HG02885 (cell line): ENCODE results near the gene RHOH.

ENCODE experiments used
- ATAC-seq: cut with Tn5 transposase; IDR thresholded peaks from one replicate; pipeline ENCODE4 v1.9.1; 2021; ENCODE audit warnings: mild to moderate bottlenecking; ENCODE audit not compliant: unreplicated experiment, poor library complexity

RHOH gene

DNA sequence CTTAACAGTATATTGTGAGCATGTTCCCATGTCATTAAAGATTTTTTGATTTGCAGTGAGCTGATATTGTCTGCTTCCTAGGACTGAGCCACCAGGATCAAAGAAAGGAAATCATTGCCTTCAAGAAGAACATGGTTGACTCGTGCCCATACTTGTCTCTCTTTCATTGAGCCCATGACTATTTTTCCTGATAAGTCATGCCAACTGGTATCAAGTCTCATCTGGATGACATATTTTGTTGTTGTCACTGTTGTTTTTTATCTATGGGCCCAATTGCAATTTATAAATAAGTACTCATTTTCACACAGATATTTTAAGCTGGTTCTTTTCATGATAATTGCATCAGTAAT, 10.2 kb upstream of the RHOH start:
- no peak for ATAC-seq

DNA sequence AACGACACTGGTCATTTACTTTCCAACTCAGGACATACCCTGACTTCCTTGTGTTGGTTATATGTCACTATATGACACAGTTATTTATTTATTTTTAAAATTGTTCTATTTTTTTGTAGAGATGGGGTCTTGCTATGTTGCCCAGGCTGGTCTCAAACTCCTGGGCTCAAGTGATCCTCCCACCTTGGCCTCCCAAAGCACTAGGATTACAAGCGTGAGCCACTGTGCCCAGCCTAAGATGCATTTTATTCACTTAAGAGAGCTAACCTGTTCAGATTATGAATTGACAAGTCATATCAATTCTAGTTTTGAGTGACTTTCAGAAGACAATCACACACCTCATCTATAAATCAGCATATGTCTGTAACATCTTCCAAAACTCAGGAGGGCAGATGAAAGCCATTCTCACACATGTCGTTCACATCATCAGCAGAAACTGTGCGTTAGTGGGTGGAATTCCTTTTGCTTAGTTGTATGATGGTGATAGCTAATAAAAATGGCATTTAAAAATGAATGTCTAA, 9.4 kb upstream of the RHOH start:
- ATAC-seq, result no peak

DNA sequence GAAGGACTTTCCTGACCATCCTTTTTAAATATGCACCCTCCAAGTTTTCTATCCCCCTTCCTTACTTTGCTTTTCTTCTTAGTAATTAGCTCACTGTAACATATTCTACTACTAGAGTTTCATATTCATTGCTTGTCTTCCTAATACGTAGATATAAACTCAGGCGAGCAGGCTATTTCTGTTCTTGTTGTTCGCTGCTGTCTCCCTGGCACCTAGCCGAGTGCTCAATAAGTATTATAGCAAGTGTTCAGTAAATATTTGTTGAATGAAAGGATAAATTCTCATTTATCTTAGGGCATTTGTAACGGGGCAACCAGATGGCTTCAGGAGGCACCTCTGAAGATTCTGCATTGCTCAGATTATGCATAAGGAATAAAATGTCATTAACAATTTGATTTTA, 6.8 kb upstream of the RHOH start:
- no peak for ATAC-seq

DNA sequence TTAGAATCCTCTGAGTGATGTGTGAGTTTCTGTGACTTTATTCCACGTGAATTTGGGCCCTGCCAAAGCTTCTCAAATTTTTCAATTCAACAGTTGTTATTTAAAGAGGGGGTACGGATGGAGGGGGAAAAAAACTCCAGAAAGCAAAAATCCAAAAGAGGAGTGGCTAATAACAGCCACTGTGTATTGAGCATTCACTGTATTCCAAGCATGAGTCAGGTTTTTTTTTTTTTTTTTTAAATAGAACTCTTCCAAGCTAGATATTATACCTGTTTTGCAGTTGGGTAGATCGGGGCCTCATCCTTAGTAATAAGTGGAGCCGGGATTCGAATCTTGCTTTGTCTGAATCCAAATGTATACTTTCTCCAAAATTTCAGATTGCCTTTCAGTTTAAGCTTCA, 6.4 kb upstream of the RHOH start:
- no peak for ATAC-seq

DNA sequence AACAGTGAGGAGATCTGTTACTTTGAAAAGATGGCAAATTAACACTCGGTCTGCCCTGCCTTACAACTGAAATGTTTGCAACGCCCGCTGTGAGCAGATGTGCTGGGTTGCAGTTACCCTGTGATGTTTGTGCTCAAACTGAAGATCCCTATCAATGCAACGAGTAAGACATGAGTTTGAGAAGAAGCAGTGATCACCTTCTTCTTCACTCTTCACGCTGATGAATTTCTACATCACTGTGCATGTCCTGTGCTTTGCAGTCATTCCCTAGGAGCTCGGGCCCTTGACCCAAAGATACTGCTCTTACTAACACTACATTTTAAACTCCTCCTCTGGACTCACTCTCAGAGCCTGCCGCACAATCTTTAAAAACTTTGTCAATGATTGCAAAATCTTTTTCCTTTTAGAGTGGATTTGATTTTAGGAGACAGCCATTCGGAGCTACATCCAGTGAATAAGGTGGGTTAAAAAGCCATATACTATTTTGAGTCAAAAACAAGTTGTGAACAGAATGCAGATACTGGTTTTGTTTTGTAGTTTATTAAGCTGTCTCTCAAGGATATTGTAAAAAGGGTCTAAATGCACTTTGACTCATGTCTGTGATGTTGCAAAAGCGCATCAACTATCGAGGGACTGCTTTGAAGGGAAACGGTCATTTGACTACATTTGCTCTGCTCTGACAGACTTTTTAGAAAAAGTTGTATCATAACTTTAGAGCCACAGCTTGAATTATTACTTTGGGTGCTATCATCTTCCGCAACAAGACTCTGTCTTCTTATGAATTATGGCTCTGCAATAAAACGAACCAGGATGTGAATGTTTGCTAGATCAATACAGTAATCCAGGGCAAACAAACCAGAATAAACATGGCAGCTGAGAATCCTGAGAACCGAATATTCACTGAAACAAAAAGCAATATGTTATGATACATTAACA, 5.7 kb upstream of the RHOH start:
- no peak for ATAC-seq

DNA sequence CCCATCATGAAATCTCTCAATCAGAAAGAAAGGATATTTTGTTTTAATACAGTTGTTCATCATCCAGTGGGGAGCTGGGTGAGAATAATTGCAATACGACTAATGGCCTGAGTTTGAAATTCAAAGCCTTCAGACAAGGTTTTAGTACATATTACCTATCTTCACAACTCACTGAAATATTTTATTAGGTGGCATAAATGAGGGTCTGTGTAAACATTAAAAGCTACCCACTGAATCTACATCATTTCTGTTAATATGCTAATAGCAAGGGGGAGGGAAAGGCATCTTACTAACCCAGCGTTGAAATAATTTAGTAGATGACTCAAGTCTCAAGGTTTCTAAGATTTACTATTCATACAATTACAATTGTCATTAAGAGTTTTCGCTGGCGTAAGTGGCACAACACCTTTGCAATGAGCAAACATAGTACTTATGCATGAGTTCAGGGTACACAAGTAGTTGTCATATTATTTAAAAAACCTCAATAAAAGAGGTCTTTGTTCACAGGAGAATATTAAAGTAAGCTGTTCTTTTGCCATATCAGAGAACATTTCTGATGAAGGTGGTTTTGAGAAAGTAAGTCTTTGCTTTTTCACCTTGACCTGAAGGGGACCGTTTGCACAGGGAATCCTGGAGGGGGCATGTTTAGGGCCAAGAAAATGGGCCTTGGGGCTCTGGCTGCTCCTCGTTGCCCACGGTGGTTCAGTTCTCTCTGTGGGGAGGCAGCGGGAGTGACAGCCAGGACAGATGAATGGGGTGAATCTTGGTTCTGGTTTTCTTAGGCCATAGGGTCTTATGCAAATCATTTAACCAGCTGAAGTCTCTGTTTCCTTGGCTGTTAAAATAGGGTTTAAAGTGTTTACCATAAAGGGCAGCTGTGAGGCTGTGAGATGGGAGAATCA, 4.5 kb upstream of the RHOH start:
- peak; percentile 33 for ATAC-seq

DNA sequence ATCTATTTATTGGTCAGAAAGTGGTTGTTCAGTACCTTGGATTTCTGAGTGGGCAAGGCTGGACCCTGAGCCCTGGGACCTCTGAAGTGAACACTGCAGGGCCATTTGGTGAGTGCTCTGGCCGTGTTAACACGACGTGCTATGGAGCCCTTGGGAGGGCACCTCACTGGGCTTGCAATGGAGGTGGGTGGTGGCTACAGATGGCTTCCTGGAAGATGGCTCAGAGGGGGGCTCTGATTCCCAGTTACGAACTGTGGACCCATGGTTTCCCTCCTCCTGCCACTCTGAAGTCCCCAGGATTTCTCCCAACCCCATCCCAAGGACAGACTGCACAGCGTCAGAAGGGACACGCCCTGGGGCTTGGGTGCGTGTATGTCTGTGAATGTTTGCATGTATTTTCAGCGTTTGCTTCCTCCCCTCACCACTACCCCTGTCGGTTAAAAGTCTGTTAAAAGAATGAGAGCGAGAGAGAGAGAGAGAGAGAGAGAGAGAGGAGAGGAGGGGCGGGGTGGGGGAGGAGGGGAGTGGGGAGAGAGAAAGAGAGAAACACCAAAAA, 3.7 kb upstream of the RHOH start:
- peak; percentile 43 for ATAC-seq

DNA sequence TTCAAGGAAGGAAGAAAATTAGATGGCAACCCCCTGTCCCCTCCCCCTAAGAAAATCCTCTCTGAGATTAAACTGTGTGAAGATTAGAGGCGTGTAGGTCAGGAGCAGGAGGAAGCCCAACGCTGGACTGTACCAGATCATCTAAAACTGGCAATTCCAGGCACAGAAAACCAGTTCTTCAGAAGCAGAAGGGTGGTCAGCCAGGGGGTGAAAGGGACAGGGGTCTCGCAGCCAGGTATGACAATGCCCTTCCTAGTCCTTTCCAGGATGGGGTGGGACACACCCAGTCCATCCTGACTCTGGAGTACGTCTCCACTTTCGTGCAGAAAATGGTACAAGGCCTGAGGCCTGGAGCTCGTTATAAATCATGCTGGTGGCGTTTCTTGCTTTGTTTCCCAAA, 3.3 kb upstream of the RHOH start:
- no peak for ATAC-seq

DNA sequence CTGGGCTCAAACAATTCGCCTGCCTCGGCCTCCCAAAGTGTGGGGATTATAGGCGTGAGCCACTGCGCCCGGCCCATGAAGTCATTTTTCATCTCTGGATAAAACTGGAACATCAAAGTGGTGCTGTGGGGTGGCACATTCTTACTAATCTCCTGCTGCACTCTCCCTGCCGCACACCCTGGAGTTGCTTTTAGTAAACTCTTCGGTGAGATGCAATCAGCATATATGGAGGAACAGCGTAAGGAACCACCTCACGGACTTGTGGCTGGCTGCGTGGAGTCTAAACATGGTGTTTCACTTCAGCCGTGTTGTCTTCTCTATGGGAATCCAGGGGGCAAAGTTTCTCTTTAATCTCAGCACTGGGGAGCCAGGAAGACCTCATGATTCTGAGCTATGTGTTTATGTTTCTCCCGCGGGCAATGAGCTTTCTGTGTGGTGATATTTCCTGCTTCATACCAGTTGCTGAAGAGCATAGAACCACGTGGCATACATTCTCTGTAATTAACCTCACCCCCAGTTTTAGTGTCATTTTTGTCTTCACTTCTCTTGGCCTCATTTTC, 2.1 kb upstream of the RHOH start:
- ATAC-seq, result no peak

DNA sequence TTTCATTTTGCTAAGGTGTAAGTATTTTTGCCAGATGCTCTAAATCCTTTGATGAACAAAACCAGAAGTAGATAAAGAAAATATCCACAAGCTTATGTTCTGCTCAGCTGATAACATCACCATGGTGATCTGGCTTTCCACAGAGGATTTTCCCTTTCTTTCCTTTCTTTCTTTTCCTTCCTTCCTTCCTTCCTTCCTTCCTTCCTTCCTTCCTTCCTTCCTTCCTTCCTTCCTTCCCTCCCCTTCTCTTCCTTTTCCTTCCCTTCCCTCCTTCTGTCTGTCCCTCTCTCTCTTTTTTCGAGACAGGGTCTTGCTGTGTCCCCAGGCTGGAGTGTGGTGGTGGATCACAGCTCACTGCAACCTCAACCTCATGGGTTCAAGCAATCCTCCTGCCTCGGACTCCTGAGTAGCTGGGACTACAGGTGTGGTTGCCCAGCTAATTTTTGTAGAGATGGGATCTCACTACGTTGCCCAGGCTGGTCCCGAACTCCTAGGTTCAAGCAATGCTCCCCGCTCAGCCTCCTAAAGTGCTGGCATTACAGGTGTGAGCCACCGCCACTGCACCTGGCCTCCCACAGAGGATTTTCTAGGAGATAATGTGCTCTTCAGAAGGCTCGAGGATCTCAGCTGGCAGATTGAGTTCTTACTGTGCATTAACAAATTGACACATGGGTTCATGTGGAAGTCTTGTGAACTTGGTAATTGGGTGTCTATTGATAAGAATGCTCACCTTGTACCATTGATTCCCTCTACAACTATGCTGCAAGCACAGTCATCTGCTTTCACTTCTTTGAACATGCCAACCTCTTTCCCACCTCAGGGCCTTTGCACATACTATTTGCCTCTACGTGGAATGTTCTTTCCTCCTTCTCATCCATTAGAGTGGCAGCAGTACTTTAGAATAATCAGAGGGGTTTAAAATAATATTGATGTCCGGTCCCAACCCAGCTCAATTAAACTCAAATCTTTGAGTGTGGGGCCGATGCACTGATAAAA, 1.4 kb upstream of the RHOH start:
- ATAC-seq, result no peak

DNA sequence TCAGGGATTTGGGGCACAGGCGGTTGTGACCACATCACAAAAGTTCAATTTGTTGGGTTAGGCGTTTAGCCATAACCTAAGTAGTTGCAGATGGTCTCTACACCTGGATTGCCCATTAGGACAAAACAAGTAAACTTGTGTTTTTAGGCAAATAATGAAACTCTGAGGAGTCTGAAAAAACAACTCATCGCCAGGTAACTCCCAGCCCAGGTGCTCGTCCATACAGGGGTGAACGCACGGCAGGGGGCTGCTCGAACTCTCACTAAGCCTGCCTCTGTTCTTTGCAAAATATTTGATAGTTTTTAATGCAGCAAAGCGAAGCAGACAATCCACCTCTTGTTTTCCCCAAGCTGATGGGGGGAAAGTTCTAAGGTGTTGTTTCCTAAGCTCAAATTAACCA, 559 bp upstream of the RHOH start:
- no peak for ATAC-seq

DNA sequence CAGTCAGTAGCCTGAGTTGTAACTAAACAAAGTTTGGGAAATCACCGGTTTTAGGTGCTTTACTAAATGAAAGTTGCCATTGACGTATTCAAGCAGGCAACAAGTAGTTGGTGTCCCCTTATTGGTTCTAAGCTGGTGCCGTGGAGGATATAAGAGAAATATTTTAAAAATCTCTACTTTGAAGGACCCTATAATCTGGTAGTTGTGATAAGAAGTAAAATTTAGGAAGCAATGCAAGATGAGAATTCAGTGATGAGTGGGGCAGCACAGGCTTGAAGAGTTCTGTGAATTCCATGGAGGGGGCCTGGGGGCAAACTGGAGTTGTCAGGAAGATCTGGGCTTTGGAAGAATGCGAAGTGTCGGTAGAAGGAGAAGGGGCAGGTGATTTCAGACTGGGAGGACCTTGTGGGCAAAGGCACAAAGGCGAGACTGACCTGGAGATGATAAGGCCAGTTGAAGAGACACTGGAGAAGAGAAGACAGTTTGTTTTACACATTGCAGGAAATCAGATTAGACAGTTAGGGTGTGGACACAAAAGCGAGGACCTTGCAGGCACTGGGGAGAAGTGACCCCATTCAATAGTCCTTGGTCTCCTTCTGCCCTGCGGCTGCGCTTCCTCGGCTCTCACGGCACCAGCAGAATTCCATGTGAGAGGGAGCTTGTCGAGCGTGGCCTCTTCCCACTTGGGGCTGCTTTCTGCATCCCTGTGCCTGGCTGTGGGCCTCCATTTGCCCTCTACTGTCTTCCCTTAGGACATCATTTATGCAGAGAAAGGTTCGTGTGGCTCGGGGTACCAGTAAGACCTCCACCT, 1.3 kb downstream of the RHOH start:
- ATAC-seq, result no peak

DNA sequence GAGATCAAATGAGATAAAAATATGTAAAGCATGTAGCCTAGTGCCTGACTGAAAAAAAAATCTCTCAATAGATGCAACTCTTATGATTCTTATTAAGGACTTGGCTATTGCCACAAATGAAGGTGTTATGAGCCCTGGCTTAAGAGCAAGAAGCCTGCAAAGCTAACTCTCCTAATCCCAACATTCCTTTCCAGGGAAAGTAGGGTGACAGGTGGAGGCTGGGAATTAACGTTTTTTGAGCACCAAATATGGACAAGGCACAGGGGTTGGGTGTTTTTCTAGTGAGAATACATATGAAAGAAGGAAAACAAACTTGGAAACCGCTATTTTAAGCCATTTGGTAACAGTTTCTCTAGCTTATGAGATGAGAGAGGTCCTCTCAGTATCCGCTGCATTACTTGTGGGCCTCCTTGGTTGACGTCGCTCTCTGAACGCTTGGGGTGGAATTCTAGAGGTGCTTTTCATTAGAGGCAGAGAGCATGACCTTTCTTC, 2.4 kb downstream of the RHOH start:
- no peak for ATAC-seq

DNA sequence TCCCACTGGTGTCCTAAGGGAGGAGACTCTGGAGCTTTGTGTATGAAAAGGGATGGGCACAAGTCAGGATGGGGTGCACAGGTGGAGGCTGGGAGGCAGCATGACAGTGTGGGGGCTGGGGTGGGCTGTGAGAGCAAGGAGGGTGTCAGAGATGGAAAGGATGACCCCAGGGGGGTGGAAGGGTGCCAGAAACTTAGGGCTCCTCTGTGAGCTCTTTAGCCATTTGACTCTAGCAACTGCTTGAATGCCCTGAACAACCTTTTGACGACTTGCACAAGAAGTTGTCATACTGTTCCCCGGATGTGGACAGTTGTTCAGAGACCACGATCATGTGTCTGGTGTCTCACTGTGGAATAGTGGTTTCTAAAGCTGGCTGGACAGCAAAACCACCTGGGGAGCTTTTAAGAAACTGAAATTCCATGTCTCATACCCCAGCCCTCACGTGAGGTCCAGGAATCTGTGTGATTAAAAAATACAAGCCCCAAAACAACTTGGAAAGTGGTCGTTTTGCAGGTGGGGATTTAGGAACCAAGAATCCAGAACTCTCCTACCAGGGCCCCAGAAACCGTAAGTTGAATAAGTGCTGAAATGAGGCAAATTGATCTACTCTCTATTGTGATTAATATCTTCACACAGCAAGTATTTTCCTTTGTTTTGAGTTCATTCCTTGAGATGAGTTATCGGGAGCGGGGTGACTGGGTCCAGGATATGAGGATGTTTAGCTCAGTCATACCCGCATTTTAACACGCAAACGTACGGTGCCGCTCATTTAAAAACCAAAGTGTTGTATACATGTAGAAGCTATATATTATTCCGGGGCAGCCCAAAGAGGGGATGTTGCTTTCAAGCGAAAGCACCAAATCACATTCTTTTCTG, 3.4 kb downstream of the RHOH start:
- ATAC-seq, result peak; percentile 70

DNA sequence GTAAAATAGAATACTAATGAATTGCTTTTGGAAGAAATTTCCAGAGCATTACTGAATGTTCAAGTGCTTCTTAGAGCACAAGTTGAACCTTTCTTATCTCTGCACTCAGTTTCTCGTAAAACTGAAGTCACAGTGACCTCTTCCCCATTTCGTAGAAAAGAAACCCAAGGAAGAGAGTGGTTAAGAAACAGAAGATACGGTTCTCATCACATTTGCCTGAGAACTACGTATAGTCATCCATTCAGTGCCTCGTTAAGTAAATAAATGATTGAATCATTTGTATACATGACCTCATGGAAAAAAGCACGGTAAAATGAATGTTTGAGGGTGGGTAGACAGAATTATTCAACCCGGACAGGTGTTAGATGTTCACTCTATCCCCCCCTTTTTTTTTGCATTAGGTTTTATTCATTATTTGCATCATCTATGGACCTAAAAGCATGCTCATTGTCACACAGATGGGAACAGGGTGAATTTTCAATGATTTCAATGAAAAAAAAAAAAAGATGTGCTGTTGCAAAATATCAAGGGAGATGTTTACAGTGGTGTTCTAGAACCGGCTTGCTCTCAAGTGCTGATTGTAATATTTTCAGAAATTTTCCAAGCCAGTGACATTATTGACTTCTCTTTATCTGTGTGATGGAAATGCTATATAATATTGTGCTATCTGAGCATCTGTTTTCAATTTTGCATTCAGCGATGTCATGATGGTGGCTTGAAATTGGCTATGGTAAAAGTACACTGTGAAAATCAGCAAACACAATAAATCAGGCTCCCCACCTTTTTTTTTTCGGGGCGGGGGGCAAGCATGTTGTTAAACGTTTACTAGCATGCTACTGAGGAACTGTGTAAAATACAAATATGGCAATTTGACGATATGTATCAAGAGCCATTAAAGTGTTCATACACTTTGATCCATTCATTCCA, 4.3 kb downstream of the RHOH start:
- no peak for ATAC-seq

DNA sequence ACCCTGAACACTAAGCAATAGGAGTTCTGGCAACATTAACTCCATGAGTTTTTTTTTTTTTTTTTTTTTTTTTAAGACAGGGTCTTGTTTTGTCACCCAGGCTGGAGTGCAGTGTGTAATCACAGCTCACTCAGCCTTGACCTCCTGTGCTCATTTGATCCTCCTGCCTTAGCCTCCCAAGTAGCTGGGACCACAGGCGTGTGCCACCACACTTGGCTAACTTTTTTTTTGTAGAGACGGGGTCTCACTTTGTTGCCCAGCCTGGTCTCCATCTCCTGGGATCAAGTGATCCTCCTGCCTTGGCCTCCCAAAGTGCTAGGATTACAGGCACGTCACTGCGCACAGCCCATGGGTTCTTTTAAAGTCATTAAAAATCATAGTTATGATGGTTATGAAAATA, 5.1 kb downstream of the RHOH start:
- ATAC-seq, result no peak
